HepG2 (cell line): ENCODE measurements around the gene SUSD4.

ENCODE experiments used
- ETV5 ChIP-seq: IDR thresholded peaks from 2 replicates; pipeline ENCODE4 v1.6.1; 2018; ENCODE audit warnings: missing biosample characterization, missing genetic modification reagents, inconsistent platforms, borderline replicate concordance
- KMT2A ChIP-seq: sonication (generic); formaldehyde crosslinking; IDR thresholded peaks from 2 replicates; pipeline ENCODE4 v1.4.0; 2020; ENCODE audit warnings: missing genetic modification reagents
- POLR2A ChIP-seq, 2 experiments: IDR thresholded peaks; 2 replicates each; pipeline ENCODE4 v1.6.1; 2011; ENCODE audit warnings: low read depth in 2 of 2, low read length in 2 of 2, mild to moderate bottlenecking in 1 of 2, moderate library complexity in 1 of 2; ENCODE audit not compliant: insufficient read depth in 1 of 2
- XRCC5 ChIP-seq: fragments of 200-400 bp; formaldehyde crosslinking; optimal IDR thresholded peaks from 2 replicates; pipeline ENCODE3; 2017; ENCODE audit warnings: mild to moderate bottlenecking, low read length
- ZIK1 ChIP-seq: sonication (generic); formaldehyde crosslinking; IDR thresholded peaks from 2 replicates; pipeline ENCODE4 v1.5.0; 2020; ENCODE audit warnings: mild to moderate bottlenecking, low read depth, missing genetic modification reagents, borderline replicate concordance

DNA sequence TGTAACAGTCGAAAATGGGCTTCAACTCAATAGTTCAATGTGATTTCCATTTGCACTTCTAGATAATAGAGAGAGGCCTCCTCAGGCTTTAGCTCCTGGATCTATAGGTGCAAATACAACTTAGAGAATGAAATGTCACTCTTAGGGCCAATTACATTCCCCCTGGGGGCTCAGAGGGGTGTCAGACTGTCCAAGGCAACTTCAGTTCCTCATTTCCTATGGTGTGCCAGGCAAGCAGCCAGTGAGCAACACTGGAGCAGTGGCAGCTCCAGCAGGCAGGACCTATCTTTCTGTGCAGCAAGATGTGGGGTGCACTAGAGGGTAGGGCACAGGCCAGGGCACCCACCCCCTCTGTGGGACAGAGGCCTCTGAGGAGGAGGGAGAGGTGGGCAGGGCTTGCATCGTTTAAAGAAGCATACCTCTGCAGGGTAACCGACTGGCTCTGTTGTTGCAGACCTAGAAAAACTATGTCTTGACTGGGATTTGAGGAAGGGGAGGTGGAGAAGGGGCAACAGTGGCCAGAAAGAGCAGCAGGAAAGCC, 97.3 kb downstream of the SUSD4 start:
- no peak for TF ChIP-seq KMT2A (CRISPR knock-in tag)
- TF ChIP-seq POLR2A (IDR thresholded peaks at IDR 0.05; ENCODE audit: insufficient read depth in 1 of 2, low read depth in 2 of 2, low read length in 2 of 2) = no peak
- no peak for TF ChIP-seq ETV5 (CRISPR knock-in tag)
- TF ChIP-seq ZIK1 (CRISPR knock-in tag) = no peak
- TF ChIP-seq XRCC5 = no peak
